PC-3 (cell line): ENCODE measurements around the gene INTS4. TPM values are rescaled to one million over a fixed set of nuclear protein-coding genes. Genes with fewer than 3 reads are reported as not detected.

Experiments used
- ATAC-seq: fragments of 200-7000 bp; cut with Tn5 transposase; 2 replicates; pipeline ENCODE4 v1.9.1; 2020; ENCODE audit warnings: mild to moderate bottlenecking, moderate library complexity
- BruUV-seq: library from RNA; stranded (reverse); fragments of 400-500 nt; replicated peaks from 2 replicates; lab custom pipeline; 2021; lab: Mats Ljungman, UMichigan
- CTCF ChIA-PET: fragments of 300-600 bp; sonication (Branson Sonifier 250); formaldehyde crosslinking; loops from one replicate; lab custom pipeline; 2022; ENCODE audit warnings: antibody characterized with exemption; lab: Charles Lee
- POLR2A ChIA-PET: fragments of 300-600 bp; sonication (Branson Sonifier 250); formaldehyde crosslinking; loops from one replicate; lab custom pipeline; 2022; ENCODE audit warnings: antibody characterized with exemption; ENCODE audit not compliant: unreplicated experiment; lab: Charles Lee
- DNase-seq: peaks from one replicate; pipeline ENCODE4 v3.0.0-alpha.2; 2015
- H2AFZ ChIP-seq: fragments of 300-600 bp; sonication (generic); 2 replicates; pipeline ENCODE4 v1.6.0; 2016; ENCODE audit warnings: antibody characterized with exemption, low read length
- H3F3A ChIP-seq: fragments of 300-600 bp; sonication (generic); one replicate; pipeline ENCODE4 v1.6.0; 2017; ENCODE audit warnings: antibody characterized with exemption, low read length, control low read depth, mild to moderate bottlenecking; ENCODE audit not compliant: unreplicated experiment
- H3K27ac ChIP-seq: fragments of 300-600 bp; sonication (generic); 2 replicates; pipeline ENCODE4 v1.5.1; 2016; ENCODE audit warnings: mild to moderate bottlenecking, low read length
- H3K27me3 ChIP-seq: fragments of 300-600 bp; sonication (generic); 2 replicates; pipeline ENCODE4 v1.6.1; 2016; ENCODE audit warnings: low read length, mixed read lengths
- H3K36me3 ChIP-seq: fragments of 300-600 bp; sonication (generic); 2 replicates; pipeline ENCODE4 v1.6.1; 2016; ENCODE audit warnings: low read depth, mixed run types, low read length, mixed read lengths
- H3K4me1 ChIP-seq: fragments of 300-600 bp; sonication (generic); 2 replicates; pipeline ENCODE4 v1.5.1; 2016; ENCODE audit warnings: low read length; ENCODE audit not compliant: insufficient read depth
- H3K4me2 ChIP-seq: fragments of 300-600 bp; sonication (generic); 2 replicates; pipeline ENCODE4 v1.6.0; 2016; ENCODE audit warnings: low read length
- H3K4me3 ChIP-seq: fragments of 300-600 bp; sonication (generic); 2 replicates; pipeline ENCODE4 v1.5.1; 2016; ENCODE audit warnings: mild to moderate bottlenecking, low read length, mixed read lengths
- H3K79me2 ChIP-seq: fragments of 300-600 bp; sonication (generic); 2 replicates; pipeline ENCODE4 v1.6.1; 2017; ENCODE audit warnings: low read length, mixed read lengths
- H3K9ac ChIP-seq: fragments of 300-600 bp; sonication (generic); 2 replicates; pipeline ENCODE4 v1.6.0; 2016; ENCODE audit warnings: mild to moderate bottlenecking, low read length
- H3K9me2 ChIP-seq: fragments of 300-600 bp; sonication (generic); replicated peaks from 2 replicates; pipeline ENCODE4 v1.6.1; 2016; ENCODE audit warnings: mixed run types, low read length, mixed read lengths
- H3K9me3 ChIP-seq: fragments of 300-600 bp; sonication (generic); 2 replicates; pipeline ENCODE4 v1.6.1; 2016; ENCODE audit warnings: low read length, mixed read lengths
- H4K20me1 ChIP-seq: fragments of 300-600 bp; sonication (generic); 2 replicates; pipeline ENCODE4 v1.6.1; 2016; ENCODE audit warnings: low read length, mixed read lengths
- EZH2 ChIP-seq: fragments of 300-600 bp; sonication (generic); IDR thresholded peaks from one replicate; pipeline ENCODE4 v1.6.1; 2017; ENCODE audit warnings: antibody characterized with exemption, mild to moderate bottlenecking, low read length; ENCODE audit not compliant: unreplicated experiment
- EZH2phosphoT487 ChIP-seq: fragments of 300-600 bp; sonication (generic); IDR thresholded peaks from 2 replicates; pipeline ENCODE4 v1.6.1; 2018; ENCODE audit warnings: mild to moderate bottlenecking, antibody characterized with exemption, low read length, borderline replicate concordance
- intact Hi-C: fragments of 100-400 bp; cut with micrococcal nuclease; formaldehyde crosslinking; loops from 2 replicates; pipeline ENCODE4 v1.9.0; 2023
- total RNA-seq: library from RNA; depleted of rRNA; stranded (reverse); fragments of >200 nt; gene quantifications from 2 replicates; pipeline ENCODE4 v1.2.3, GENCODE V29; 2014
- TF ChIP-seq, protein P1 (sequence below): fragments of 300-600 bp; sonication (generic); conservative IDR thresholded peaks from 2 replicates; pipeline ENCODE4 v1.5.1; 2017; ENCODE audit warnings: antibody characterized with exemption, low read depth, mild to moderate bottlenecking, low read length

Gene INTS4
- total RNA-seq, 1 experiment from 2014 or later: 50.8 TPM

DNA sequence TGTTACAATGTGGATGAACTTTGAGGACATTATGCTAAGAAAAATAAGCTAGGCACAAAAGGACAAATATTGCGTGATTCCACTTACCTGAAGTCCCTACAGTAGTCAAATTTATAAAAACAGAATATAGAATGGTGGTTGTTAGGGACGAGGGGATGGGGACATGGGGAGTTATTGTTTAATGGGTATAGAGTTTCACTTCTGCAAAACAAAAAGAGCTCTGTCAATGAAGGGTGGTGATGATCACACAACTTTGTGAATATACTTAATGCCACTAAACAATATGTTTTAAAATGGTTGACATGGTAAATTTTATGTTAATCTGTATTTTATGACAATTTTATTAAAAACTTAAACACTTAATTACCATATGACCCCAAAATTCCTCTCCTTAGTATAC is 26.1 kb downstream of the INTS4 start:
- no peaks in the 10 kb centered on the region for H3K27me3 ChIP-seq
- CTCF ChIA-PET: no interaction called here

DNA sequence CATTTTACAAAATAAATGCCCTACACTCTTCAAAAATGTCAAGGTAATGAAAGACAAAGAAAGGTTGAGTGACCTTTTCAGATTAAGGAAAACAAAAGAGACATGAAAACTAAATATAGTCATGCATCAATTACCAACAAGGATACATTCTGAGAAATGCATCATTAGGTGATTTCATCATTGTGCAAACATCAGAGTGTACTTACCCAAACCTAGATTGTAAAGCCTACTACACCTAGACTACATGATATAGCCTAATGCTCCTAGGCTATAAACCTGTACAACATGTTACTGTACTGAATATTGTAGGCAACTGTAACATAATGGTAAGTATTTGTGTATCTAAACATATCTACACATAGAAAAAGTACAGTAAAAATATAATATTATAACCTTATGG is 26.7 kb downstream of the INTS4 start:
- Histone ChIP-seq H3K36me3 (0 out of 2 replicates have a peak, but pooled peaks cover 3% of the 10 kb centered on the region), H3K4me1 (no peaks in the 10 kb centered on the region), H3F3A (no peaks in the 10 kb centered on the region), H3K79me2 (no peaks in the 10 kb centered on the region), H3K9ac (no peak overlapping the region), H3K9me2 (no peaks in the 10 kb centered on the region), H3K4me3 (no peak overlapping the region), H2AFZ (no peak overlapping the region), H3K9me3 (no peaks in the 10 kb centered on the region), H3K4me2 (no peak overlapping the region), H3K27ac (no peak overlapping the region), H3K27me3 (no peaks in the 10 kb centered on the region), H4K20me1 (0 out of 2 replicates have a peak, but pooled peaks cover 2% of the 10 kb centered on the region)
- peak; percentile 32 for DNase-seq
- TF ChIP-seq EZH2 (no peak), EZH2phosphoT487 (no peak)
- TF ChIP-seq, protein P1, sequence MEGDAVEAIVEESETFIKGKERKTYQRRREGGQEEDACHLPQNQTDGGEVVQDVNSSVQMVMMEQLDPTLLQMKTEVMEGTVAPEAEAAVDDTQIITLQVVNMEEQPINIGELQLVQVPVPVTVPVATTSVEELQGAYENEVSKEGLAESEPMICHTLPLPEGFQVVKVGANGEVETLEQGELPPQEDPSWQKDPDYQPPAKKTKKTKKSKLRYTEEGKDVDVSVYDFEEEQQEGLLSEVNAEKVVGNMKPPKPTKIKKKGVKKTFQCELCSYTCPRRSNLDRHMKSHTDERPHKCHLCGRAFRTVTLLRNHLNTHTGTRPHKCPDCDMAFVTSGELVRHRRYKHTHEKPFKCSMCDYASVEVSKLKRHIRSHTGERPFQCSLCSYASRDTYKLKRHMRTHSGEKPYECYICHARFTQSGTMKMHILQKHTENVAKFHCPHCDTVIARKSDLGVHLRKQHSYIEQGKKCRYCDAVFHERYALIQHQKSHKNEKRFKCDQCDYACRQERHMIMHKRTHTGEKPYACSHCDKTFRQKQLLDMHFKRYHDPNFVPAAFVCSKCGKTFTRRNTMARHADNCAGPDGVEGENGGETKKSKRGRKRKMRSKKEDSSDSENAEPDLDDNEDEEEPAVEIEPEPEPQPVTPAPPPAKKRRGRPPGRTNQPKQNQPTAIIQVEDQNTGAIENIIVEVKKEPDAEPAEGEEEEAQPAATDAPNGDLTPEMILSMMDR: no peak
- peak; percentile 89 for ATAC-seq
- CTCF ChIA-PET: no interaction called here
- POLR2A ChIA-PET: no interaction called here
- intact Hi-C loops: no loop called here
- no TSS peak for BruUV-seq

More for the DNA sequence above, 26.1 kb downstream of the INTS4 start:
- H4K20me1 ChIP-seq: 0 out of 2 replicates have a peak, but pooled peaks cover 2% of the 10 kb centered on the region
- H2AFZ ChIP-seq: no peak overlapping the region
- H3K27ac ChIP-seq: no peak overlapping the region
- intact Hi-C loops: no loop called here
- H3K4me2 ChIP-seq: no peak overlapping the region
- H3K9me2 ChIP-seq: no peaks in the 10 kb centered on the region
- no peaks in the 10 kb centered on the region for H3K9me3 ChIP-seq
- no peak for TF ChIP-seq EZH2
- TF ChIP-seq EZH2phosphoT487: no peak
- TF ChIP-seq, protein P1: no peak
- H3K4me3 ChIP-seq: no peak overlapping the region
- ATAC-seq (no peak), DNase-seq (no peak)
- H3K4me1 ChIP-seq: no peaks in the 10 kb centered on the region
- POLR2A ChIA-PET: no interaction called here
- no peaks in the 10 kb centered on the region for H3F3A ChIP-seq
- no TSS peak for BruUV-seq
- H3K36me3 ChIP-seq: 0 out of 2 replicates have a peak, but pooled peaks cover 3% of the 10 kb centered on the region
- H3K79me2 ChIP-seq: no peaks in the 10 kb centered on the region
- H3K9ac ChIP-seq: no peak overlapping the region

DNA sequence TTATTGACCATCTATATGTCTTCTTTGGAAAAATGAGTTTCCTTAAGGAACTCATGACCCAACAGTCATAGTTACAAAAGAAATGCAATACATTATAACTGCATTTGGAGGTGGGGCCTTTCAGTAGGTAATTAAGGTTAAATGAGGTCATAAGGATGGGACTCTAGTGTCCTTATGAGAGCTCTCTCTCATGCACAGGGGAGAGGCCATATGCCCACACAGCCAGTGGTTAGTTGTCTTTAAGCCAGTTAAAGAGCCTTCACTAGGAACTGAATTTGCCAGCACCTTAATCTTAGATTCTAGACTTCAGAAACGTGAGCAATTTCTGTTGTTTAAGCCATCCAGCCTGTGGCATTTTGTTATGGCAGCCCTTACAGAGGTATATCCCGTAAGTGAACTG is 27.3 kb downstream of the INTS4 start:
- Histone ChIP-seq H3K4me1 (no peaks in the 10 kb centered on the region), H3K36me3 (0 out of 2 replicates have a peak, but pooled peaks cover 3% of the 10 kb centered on the region), H3K79me2 (no peaks in the 10 kb centered on the region), H2AFZ (no peak overlapping the region), H3K4me3 (no peak overlapping the region), H3K4me2 (no peak overlapping the region), H3K9ac (no peak overlapping the region), H3K9me2 (no peaks in the 10 kb centered on the region), H3K27ac (no peak overlapping the region), H3K9me3 (no peaks in the 10 kb centered on the region), H3F3A (no peaks in the 10 kb centered on the region), H4K20me1 (0 out of 2 replicates have a peak, but pooled peaks cover 2% of the 10 kb centered on the region), H3K27me3 (no peaks in the 10 kb centered on the region)
- intact Hi-C loops: no loop called here
- ATAC-seq (no peak), DNase-seq (no peak)
- TF ChIP-seq EZH2phosphoT487: no peak
- ChIA-PET CTCF (no interaction called here), POLR2A (no interaction called here)
- no TSS peak for BruUV-seq
